Gastroesophageal sphincter (tissue), 4 donors: ENCODE results near the gene EXOC6B. TPM values are rescaled to one million over a fixed set of nuclear protein-coding genes. Genes with fewer than 3 reads are reported as not detected.

Experiments used
- ATAC-seq: fragments of 150-250 bp; one replicate; pipeline ENCODE4 v1.9.1; 2016; ENCODE audit warnings: mild to moderate bottlenecking, moderate library complexity
- H3K27ac ChIP-seq, 4 donors: fragments of 200-600 bp; sonication (generic) in 3 of 4; 1 replicate in 3 of 4; 2 replicates in 1 of 4; pipeline ENCODE4 v1.5.1; 2016 to 2019
- H3K27me3 ChIP-seq: fragments of 200-600 bp; sonication (generic); one replicate; pipeline ENCODE4 v1.5.1; 2019
- H3K36me3 ChIP-seq, 2 donors: fragments of 200-600 bp; sonication (generic); one replicate each; pipeline ENCODE4 v1.5.1; 2019; ENCODE audit warnings: control low read depth in 1 of 2
- H3K4me1 ChIP-seq, 3 donors: fragments of 200-600 bp; sonication (generic); 1 replicate in 2 of 3; 2 replicates in 1 of 3; pipeline ENCODE4 v1.5.1; 2016 to 2019; ENCODE audit warnings: control low read depth in 2 of 3
- H3K4me3 ChIP-seq, 2 donors: fragments of 200-600 bp; sonication (generic); one replicate each; pipeline ENCODE4 v1.5.1; 2019; ENCODE audit warnings: mild to moderate bottlenecking in 1 of 2, moderate library complexity in 1 of 2
- H3K9me3 ChIP-seq, 3 donors: fragments of 200-600 bp; sonication (generic); one replicate each; pipeline ENCODE4 v1.5.1; 2017 to 2019; ENCODE audit warnings: control low read depth in 2 of 3
- EP300 ChIP-seq: sonication (generic); formaldehyde crosslinking; IDR thresholded peaks from one replicate; pipeline ENCODE4 v1.6.1; 2017; ENCODE audit warnings: antibody characterized with exemption, mild to moderate bottlenecking
- POLR2A ChIP-seq, 2 donors: fragments of 450-650 bp; IDR thresholded peaks; one replicate each; pipeline ENCODE4 v1.6.1; 2017; ENCODE audit warnings: antibody characterized with exemption in 2 of 2, mild to moderate bottlenecking in 2 of 2, moderate library complexity in 1 of 2
- POLR2AphosphoS5 ChIP-seq: sonication (generic); formaldehyde crosslinking; IDR thresholded peaks from one replicate; pipeline ENCODE4 v1.6.1; 2017; ENCODE audit warnings: antibody characterized with exemption
- WGBS, 2 donors: methylation state at CpG; one replicate each; pipeline ENCODE4 v1.1.5; 2018; ENCODE audit warnings: low coverage in 1 of 2; 5-methylcytosine and 5-hydroxymethylcytosine counted together
- total RNA-seq, 4 donors: library from RNA; depleted of rRNA; stranded (reverse); fragments of >200 nt; gene quantifications; one replicate each; pipeline ENCODE4 v1.1.0, GENCODE V29; 2016
- TF ChIP-seq, protein P1 (sequence below), 4 experiments: fragments of 200-600 bp in 2 of 4; fragments of 450-650 bp in 2 of 4; sonication (generic) in 1 of 4; IDR thresholded peaks; one replicate each; pipeline ENCODE4 v1.5.1; 2017 to 2019; ENCODE audit warnings: antibody characterized with exemption in 4 of 4, mild to moderate bottlenecking in 2 of 4, moderate library complexity in 2 of 4

The EXOC6B gene
- total RNA-seq, 4 donors from 2014 or later = 35.3 to 47.2 (median 41.2) TPM

DNA sequence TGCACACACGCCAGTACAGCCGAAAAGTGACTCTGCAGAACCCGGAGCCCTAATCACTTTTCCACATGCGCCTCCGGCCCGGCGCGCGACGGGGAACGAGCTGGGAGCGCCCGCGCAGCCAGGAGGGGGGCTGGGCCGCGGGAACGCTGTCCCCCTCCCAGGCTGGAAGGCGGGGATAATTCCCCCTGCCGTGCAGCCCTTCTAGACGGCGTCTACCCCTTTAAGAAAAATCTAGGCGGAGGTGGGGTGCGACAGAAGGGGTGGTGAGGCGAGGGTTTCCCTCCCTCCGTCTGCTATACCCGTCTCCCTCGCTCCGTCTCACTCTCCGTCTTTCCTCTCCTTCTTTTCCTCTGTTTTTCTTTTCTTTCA, 680.6 kb downstream of the EXOC6B start:
- WGBS, 2 donors = 0 to 3% methylated on average over 7 of the region's 29 CpGs
- H3K27me3 ChIP-seq = peaks cover 70% of the 10 kb centered on the region
- ATAC-seq = no peak

DNA sequence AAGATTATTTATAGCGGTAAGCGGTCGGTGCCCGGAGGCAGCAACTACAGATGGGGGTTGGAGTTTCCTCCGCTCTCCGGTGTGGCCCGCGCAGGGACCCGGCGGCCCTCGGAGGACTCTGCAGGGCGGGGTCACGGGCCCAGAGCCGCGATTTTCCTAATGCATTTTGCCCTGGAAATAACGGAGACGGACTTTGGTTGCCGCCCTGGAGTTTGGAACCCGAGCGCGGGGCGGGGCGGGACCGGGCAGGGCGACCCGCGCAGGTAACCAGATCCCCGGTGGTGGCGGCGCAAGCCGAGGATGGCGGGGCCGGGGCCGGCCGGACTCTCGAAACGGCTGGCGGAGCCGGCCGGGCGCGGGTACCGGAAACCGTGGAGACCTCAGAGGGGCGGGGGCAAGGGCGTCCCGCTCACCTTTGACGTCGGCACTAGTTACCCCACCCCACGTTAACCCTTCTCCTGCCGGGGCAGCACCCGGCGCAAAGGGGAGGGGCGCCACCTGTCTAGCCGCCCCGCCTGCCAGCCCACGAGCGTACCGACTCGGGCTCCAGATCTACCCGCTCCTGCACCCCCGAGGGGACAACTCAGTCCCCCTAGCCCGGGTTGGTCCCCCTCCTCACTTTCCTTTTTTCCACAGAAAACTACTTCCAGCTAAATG, 681.1 kb downstream of the EXOC6B start:
- no peaks in the 10 kb centered on the region for H3K9me3 ChIP-seq
- no peaks in the 10 kb centered on the region for H3K36me3 ChIP-seq
- H3K27me3 ChIP-seq = peaks cover 64% of the 10 kb centered on the region
- peak overlapping the region in 2 of 4 donors; percentile 29 to 54 for H3K27ac ChIP-seq
- ATAC-seq = no peak
- WGBS, 2 donors = 0% methylated on average over 14 of the region's 63 CpGs; no CpG with 5 or more reads in 1 of the 2 donors
- TF ChIP-seq POLR2A (IDR thresholded peaks at IDR 0.05) = no peak
- H3K4me1 ChIP-seq = peaks cover 0 to 76% (median 65%) of the 10 kb centered on the region in 3 donors
- H3K4me3 ChIP-seq = peak overlapping the region; percentile 3 to 57

More for the DNA sequence above, 680.6 kb downstream of the EXOC6B start:
- no peaks in the 10 kb centered on the region for H3K36me3 ChIP-seq
- peak overlapping the region; percentile 3 to 57 for H3K4me3 ChIP-seq
- H3K4me1 ChIP-seq = peaks cover 0 to 81% (median 70%) of the 10 kb centered on the region in 3 donors
- H3K9me3 ChIP-seq = no peaks in the 10 kb centered on the region
- peak overlapping the region in 2 of 4 donors; percentile 29 to 54 for H3K27ac ChIP-seq
- TF ChIP-seq, protein P1, sequence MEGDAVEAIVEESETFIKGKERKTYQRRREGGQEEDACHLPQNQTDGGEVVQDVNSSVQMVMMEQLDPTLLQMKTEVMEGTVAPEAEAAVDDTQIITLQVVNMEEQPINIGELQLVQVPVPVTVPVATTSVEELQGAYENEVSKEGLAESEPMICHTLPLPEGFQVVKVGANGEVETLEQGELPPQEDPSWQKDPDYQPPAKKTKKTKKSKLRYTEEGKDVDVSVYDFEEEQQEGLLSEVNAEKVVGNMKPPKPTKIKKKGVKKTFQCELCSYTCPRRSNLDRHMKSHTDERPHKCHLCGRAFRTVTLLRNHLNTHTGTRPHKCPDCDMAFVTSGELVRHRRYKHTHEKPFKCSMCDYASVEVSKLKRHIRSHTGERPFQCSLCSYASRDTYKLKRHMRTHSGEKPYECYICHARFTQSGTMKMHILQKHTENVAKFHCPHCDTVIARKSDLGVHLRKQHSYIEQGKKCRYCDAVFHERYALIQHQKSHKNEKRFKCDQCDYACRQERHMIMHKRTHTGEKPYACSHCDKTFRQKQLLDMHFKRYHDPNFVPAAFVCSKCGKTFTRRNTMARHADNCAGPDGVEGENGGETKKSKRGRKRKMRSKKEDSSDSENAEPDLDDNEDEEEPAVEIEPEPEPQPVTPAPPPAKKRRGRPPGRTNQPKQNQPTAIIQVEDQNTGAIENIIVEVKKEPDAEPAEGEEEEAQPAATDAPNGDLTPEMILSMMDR (IDR thresholded peaks at IDR 0.05) = no peak
- no peak for TF ChIP-seq POLR2A (IDR thresholded peaks at IDR 0.05)
- TF ChIP-seq POLR2AphosphoS5 = no peak
- TF ChIP-seq EP300 = no peak

DNA sequence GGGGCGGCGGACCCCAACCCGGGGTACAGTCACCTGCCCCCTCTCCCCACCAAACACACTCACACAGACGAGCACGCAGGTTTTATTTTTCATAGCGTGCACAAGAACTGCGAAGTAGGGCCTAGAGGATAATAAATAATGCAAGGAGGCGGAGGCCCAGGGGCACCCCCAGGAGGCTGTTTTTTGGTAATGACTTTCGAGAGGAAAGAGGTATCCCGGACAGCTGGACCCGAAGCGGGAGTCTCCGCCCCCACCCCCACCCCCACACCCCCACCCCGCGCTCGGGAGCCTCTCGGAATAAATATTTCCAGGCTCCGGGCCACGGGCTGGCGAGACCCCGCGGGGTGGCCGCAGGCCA, 681.6 kb downstream of the EXOC6B start:
- Histone ChIP-seq H3K36me3 (no peaks in the 10 kb centered on the region), H3K27ac (peak overlapping the region in 2 of 4 donors; percentile 29 to 54), H3K9me3 (no peaks in the 10 kb centered on the region), H3K4me3 (peak overlapping the region in 1 of 2 donors; percentile 57), H3K27me3 (peaks cover 59% of the 10 kb centered on the region), H3K4me1 (peaks cover 0 to 71% (median 60%) of the 10 kb centered on the region in 3 donors)
- ATAC-seq = no peak
- TF ChIP-seq, protein P1 (IDR thresholded peaks at IDR 0.05) = no peak
- TF ChIP-seq POLR2AphosphoS5 (no peak), POLR2A (IDR thresholded peaks at IDR 0.05) (no peak)
- WGBS, 2 donors = 38% methylated on average over 2 of the region's 23 CpGs; no CpG with 5 or more reads in 1 of the 2 donors

DNA sequence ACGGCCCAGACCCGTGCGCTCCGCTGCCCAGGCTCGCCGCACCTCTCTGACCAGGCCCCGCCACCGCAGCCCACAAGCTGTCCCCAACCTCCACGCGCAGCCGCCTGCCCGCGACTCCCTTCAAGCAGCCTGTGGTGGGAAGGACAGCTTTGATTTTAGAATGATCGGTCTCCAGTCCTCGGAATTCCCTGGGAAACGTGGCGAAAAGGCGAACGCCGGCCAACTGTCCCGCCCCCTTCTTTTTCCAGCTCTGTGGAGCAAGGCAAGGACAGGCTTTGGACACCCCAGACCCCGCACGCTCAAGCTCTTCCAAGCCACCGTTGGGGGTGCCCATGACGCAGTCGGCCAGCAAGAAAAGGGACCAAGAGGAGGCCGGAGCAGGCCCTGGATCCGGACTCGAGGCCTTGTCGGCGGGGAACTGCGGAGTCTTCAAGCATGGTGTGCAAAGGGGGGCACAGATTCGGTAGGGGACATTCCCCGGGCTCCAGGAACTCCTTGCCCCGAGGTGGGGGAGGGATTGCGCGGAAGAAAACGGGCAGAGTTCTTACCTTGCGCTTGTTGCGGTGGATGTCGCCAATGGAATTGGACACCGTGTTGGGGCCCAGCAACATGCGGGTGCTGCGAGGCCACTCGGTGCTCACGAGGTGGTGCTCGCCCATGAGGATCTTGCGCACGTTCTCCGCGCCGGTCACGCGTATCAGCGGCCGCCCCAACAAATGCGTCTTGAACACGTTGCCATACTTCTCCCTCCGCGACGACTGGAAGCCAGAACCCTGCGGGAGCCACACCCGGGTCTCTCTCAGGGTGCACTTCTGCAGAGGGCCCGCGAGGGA, 682.2 kb downstream of the EXOC6B start:
- H3K27ac ChIP-seq = peak overlapping the region in 3 of 4 donors; percentile 0 to 54 (median 51)
- H3K27me3 ChIP-seq = peaks cover 53% of the 10 kb centered on the region
- H3K4me3 ChIP-seq = peak overlapping the region in 1 of 2 donors; percentile 57
- TF ChIP-seq EP300 = no peak
- TF ChIP-seq, protein P1 (IDR thresholded peaks at IDR 0.05) = no peak
- no peak for TF ChIP-seq POLR2AphosphoS5
- TF ChIP-seq POLR2A (IDR thresholded peaks at IDR 0.05) = no peak
- no peaks in the 10 kb centered on the region for H3K36me3 ChIP-seq
- H3K9me3 ChIP-seq = no peaks in the 10 kb centered on the region
- WGBS, 2 donors = 18 to 50% methylated on average over 13 to 16 of the region's 65 CpGs
- peak; percentile 14 for ATAC-seq
- H3K4me1 ChIP-seq = peaks cover 0 to 66% (median 58%) of the 10 kb centered on the region in 3 donors

DNA sequence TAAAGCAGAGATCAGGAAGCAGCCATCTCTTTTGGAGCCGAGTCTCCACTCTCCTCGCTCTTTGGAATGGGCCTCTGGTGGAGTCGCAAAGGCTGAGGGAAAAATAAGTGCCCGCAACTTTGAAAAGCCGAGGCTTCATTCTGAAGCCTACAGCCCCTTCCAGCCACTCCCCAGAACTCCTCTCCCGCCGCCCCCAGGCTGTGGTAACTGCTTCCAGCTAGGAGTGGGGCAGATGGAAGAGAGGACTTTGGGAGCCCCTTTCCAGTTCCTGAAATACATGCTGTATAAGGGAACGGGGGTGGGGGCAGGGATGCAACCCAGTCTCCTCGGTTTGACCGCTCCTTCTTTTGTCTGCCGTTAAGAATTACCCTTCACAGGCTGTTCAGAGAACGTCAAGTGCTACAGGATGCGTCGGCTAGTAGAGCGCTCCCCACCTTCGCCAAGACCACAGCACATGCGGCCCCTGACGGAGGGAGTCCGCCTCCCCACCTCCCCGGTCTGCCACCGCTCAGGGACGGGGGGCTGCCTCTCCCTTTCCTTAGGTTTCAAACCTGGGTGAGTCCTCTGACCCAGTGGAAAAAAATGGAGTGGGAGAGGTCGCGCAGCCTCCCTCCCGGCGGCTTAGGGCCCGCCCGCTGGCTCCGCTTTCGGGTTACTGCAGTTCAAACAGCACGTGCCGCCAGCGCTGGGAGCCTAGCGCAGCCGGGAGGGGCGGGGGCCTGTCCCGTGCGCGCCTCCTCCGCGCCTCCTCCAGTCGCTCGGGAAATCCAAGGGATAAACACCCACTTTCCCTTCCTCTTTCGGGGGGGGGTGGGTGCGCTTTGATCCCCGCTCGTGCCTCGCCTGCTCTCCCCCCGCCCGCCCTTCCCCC, 683.0 kb downstream of the EXOC6B start:
- peak overlapping the region in 3 of 4 donors; percentile 8 to 54 (median 51) for H3K27ac ChIP-seq
- peaks cover 46% of the 10 kb centered on the region for H3K27me3 ChIP-seq
- peak overlapping the region in 1 of 2 donors; percentile 57 for H3K4me3 ChIP-seq
- H3K36me3 ChIP-seq = no peaks in the 10 kb centered on the region
- ATAC-seq = peak; percentile 78
- no peaks in the 10 kb centered on the region for H3K9me3 ChIP-seq
- TF ChIP-seq, protein P1 (IDR thresholded peaks at IDR 0.05) = no peak
- TF ChIP-seq POLR2A (IDR thresholded peaks at IDR 0.05) = peak in 1 of 2 donors; percentile 9
- TF ChIP-seq EP300 = no peak
- peak; percentile 43 for TF ChIP-seq POLR2AphosphoS5
- WGBS, 2 donors = 24 to 45% methylated on average over 4 to 5 of the region's 50 CpGs
- H3K4me1 ChIP-seq = peaks cover 0 to 68% (median 60%) of the 10 kb centered on the region in 3 donors
